ENCODE measurements around the gene DNHD1.
A peak's percentile ranks its signal among the peaks of the same experiment; 100 is the strongest.

Gene DNHD1, protein sequence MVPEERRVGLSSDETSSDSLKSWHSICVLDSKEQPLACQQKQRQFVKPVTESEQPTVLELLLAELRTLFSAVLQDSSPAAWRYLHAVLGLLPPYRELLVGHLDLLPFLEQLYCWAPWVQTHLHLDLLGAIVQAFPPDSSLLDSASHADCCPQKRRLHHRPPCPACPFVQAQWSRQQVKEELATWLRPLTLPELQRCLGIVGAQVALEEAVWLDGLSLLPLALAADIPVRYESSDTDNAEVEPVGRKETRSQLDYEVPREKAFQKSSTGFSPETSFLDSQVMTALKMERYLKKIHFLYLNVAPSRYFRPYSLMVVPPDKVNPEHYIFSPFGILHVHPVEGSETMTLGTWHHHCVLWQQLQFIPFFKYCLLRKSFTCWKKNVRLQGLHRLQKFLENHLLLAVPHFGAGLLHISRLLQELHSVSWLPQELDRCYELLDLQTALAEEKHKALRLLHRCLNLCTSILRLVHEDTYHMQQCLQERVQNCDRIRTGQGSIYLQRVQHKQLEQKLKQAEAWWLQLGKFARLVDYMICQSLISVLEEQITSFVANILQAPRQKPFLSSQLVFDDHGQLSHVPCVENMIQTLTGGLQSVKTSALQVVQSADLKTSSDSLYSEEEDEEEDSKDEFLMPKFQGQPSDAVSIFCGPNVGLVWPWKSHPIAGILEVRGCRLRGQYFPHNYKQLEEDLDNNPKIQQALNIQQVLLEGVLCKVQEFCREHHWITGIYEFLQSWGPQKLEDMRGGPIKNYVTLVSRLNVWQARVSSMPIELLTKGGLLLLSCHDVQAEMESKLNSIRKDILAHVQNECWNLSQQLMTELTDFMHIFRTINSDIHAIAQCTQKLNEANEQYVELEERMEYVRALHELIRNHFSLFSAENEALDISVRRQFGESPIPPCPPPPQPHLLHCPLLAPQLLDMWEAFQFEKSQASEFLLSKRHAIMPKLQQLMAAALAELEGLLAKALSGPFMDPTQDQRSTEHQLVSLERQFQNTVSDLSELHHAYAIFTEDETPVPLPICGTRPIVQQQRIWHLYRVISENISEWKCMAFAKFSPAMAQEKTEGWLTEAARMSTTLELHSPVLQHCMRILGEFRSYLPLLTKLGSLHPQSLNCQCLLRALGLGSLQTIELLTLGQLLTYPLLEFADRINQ (N-terminal part only)

DNA sequence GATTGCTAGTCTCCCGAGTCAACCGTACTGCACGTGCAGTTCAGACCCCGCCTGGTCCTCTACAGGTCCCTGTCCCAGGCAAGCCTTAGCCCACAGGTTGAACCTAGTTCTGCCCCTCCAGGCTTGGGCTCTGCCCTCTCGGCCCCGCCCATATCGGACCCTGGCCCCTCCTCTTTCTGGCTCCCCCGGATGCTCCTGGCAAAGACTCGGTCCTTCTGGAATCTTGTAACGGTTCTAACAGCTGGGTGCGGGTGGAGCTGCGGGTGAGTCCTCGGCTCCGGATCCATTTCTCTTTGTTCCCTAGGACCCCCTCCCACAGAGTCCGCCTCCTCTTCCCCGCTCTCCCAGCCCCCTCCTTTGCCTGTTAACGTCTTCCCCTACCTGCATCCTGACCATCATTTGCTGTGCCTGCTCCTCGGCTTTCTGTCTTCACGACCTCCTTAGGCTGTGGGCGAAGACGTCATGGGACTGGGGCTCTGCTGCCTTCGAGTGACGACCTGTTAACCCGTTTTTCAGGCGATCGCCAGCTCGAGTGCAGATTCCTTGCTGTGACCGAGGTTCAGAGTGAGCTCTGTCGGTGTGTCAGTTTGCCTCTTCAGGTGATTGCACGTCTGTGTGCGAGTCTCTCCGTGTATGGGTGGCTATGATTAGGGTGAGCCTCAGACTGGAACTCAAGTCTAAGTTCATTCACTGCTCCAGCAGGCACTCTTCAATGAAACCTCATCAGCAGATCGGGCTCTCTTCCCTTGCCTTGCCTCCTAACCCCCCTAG, at the start of gene DNHD1:
DNHD1 (plus strand) TSS at position 212 of the 771 bp plus-strand sequence. CDS start 936 bp downstream, outside the sequence.
- DNase-seq: no peak

DNA sequence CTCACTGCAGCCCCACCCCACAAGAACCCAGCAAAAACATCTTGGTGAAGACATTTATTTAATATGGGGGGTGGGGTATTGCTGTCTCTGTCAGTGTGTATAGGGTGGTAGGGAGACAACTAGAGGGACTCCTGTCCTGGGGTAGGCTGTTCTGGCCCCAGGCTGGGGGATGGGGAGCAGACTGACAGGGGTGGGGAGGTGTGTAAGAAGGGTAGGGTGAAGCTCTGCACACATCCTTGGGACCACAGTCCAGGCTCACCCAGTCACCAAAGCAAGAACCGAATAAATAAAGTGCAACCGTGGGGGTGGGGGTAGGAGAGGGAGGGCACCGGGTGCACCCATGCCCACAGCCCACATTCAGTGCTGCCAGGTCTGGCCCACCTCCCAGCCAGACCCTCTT, 48.5 kb upstream of the DNHD1 start:
- DNase-seq: no peak

DNA sequence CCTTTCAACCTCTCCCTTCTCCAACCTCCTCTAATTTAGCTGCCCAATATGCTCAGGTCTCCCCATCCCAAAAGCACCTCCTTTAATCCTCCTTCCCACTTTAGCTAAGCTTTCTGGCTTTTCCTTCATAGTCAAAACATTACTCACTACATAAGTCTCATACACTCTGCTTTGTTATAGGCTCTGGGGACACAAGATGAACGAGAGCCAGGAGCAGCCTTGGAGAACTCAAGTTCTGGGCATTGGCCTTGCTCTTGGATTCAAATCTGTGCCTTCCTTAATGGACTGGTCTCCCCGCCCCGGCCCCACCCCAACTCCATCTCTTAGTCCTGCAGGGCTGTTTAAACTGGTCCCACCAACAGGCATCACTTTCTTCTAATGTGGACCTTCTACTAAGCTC, 44.9 kb upstream of the DNHD1 start:
- DNase-seq: no peak

DNA sequence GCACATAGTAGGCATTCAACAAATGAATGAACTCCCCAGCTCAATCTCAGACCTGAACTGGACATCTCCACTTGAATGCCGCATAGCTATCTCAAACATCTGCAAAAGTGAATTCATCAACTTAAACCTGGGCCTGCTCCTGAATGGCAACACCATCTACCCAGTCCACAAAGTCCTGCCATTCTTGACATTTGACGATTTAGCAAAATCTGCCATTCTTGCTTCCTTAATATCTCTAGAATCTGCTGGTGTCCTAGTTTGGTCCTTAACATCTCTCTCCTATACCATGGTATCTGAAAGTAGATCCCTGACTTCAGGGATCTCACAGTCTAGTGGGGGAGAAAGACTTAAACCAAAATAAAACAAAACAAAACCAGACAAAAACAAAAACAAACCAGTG, 43.9 kb upstream of the DNHD1 start:
- no peak for DNase-seq

DNA sequence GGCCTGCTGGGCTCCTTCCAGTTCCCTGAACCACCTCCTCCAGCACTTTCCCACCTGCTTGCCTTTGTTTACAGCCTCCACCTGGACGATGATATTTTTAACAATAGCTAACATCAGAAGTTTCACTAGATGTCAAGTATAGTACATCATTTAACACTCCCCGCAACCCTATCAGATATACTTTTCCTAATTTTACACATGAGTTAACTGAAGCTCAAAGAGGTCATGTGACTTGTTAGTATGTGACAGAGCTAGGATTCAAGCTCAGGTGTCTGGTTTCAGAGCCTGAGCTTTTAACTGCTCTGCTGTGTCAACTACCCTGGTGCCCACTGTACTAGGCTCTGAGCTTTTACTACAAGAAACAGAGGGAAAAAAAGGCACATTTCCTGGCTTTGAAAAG, 42.0 kb upstream of the DNHD1 start:
- DNase-seq: no peak

DNA sequence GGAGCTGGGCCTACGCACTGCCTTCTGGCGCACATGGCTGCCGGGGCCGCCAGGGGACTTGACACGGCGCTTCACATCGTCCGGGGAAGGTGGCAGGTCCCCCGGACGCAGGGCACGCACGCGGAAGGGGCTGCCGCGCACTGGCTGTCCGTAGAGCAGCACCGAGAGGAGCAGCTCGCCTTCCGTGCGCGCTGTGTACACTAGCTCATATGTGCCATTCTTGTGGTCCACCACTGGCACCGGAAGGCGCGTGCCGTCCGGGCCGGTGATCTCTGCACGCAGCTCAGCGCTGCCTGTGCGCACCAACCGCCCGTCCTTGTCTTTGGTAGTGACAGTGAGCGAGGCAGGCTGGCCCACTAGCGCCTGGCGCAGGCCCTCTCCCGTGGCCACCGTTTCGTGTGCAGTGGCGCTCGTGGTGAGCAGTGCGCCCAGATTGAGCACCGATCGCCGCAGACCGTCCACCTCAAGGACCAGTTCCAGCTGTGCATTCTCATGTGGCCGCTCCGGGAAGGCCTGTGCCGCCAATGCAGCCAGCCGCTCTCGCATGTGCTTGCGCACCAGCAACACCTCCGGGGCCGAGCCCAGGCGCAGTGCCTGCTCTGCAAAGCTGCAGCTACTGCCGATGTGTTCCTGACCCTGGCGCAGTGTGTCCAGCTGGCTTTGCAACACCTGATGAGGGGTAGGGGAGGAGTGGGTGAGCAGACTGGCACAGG, 40.6 kb upstream of the DNHD1 start:
- DNase-seq: no peak

DNA sequence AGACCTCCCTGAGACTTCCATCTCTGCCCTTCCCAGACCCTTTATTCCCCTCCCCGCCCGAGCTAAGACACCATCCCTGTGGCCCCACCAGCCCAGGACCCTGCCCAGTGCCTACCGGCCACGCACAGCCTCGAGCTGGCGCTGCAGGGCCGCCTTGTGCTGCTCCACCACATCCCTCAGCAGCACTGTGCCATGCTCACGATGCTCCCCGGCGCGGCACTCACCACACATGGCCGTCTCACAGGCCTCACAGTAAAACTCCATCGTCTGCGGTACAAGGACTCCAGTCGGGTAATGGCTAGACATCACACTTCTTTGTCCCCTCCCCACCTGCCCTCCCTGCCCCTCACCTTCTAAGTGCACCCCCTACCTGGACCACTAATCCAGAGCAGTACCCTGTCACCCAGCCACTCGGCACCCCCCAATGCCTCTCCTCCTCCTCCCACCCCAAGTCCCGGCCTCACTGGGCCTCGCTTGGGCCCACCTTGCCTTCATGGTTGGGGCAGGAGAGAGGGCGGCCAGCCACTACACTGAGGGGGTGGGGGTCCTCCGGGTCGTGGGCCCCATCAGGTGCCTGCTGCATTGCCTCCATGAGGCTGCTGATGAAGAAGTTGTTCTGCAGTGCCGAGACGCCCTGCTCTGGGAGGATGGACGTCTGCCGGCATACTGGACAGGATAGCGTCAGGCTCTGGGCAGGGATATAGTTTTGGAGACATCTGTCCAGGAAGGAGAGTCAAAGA, 39.3 kb upstream of the DNHD1 start:
- DNase-seq: no peak

DNA sequence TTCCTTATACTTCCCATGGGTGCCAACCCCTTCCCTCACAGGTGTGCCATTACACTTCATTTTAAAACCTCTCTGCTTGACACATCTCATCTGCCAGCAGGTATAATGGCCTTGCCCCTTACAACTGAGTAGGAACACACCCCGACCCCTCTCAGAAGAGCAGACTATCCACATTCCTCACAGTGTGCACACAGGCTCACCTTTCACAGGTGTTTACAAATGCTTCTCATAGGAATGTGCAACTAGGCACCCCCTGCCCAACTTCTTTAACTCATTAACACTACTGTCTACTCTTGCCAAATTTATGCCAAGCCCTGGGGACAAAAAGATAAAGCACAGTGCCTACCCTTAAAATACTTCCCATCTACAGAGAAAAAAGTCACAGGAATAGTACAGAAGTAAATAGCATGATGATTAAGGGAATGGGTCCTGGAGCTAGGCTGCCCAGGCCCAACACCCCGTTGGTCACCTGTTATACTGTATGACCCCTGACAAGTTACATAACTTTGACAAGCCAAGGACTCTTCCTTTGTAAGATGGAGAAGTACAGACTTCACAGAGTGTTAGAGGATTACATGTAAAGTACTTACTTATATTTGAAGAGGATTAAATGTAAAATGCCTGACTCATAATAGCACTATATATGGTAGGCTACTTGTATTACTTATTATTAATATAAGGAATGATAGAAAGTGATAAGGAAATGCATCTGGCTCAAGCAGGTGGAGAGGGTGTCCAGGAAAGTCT, 38.6 kb upstream of the DNHD1 start:
- no peak for DNase-seq

DNA sequence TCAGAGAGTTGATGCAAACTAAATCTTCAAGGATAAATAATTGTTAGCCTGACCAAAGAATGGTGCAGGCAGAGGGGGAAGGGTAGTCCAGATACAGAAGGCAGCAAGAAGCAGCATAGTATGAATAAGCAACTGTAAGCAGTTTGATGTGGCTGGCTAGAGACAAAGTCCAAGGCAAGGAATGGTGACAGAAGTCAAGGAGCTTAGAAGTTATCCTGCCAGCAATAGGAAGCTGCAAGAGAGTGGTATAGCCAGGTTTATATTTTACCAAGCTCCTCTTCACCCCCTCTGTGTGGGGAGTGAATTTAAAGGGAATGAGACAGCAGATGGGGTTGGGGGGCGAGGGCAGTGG, 38.0 kb upstream of the DNHD1 start:
- no peak for DNase-seq

DNA sequence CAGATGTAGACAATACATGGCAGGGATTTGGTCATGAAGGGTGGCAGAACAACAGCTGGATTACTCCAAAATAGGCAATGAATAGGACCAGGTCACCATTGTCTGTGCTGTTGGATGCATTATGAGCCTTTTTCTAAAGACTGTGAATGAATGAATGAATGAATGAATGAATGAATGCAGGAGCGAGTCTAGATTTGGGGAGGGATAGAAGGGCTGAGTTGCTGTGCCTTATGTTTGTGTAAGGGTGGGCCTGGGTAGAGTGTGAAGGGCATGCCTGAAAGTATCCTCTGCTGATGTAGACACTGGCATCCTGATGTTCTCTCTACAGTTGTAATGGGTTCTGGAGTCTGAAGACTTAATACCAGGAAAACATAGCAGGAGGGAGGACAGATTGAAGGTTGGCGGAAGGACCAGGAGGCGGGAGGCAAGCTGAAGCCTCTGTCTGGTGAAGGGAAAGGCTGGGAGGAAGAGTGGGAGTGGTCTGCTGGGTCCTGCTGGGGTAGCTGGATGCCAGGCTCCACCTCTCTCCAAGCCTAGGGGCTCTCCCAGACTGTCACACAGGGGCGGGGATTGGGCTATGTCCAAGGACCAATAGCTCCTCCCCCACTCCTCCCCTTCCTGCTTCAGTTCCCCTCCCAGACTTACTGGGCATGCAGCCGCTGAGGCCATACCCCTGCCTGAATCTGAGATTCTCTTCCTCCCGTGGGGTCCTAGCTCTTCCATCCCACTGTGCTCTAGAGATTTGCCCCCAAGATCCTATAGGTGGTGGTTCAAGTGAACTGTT, 28.2 kb upstream of the DNHD1 start:
- peak; percentile 34 to 45 for DNase-seq

DNA sequence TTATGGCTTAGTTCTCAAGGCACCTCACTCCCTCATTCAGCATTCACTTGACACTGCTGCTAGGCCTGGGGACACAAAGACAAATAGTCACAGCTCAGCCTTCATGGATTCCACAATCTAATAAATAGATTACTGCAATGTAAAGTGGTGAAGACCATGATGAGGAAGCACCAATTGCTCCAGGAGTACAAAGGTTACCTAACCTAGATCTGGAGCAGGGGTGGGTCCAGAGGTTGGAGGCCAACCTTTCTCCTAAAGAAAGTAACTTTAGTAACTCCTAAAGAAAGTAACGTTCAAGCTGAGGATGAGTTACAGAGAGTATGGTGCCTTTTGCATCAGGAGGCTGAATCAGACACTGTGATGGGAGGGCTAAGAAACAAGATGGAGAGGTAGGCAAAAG, 27.5 kb upstream of the DNHD1 start:
- no peak for DNase-seq

DNA sequence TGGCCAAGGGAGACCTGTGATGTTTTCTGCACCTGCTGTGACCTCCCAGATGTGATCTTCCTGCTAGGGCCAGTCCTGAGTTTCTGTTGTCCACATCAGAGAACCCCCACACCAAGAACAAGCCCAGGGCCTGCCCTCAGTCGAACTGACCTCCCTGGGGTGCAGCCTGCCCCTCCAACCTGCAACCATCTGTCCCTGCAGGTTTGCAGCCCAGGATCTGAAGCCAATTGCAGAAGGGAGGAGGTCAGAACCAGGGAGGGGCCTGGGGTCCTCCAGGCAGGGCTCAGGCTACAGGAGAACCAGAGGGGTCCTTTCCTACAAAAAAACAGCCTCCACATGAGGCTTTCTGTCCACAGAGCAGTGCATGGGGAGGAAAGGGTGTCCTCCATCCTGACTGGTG, 24.1 kb upstream of the DNHD1 start:
- no peak for DNase-seq

DNA sequence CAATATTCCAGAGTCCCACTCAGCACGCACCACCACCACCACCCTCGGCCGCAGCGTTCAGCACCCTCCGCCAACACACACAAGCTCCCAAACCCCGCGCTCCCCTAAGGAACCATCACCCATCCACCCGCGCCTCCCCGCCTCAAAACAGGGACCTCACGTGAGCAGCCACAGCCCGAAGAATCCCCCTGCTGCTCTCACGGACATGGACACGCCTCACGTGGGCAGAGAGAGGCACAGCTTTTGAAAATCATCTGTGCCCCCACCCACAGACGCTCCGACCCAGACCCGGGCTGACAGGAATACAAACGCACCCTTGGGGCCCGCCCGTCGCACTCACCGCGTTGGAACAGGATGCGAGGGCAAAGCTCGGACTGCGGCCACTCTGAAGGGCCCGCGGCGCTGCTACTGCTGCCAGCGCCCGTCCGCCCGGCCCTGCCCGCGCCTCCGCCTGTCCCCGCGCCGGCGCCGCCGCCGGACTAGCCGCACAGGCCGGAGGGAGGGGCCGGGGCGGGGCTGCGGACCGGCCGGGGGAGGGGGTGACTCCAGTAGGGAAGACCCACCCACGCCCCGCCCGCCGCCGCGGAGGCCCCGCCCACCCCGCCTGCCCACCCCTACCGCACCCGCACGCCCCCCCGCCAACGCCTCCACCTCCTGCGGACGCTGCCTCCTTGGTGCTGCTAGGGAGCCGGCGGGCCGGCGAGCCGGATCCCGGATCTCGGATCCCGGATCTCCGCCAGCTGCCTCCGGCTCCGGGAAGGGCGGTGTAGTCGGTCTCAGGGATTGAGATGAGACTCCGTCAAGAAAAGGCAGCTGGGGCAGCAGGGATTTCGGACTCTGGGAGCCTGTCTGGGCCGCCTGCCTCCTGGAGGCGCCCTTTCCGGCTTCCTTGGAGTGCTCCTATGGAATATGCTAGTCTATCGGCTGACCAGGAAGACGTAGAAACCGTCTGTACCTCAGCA, 23.3 kb upstream of the DNHD1 start, which contains the start of gene TRIM3:
TRIM3 (minus strand) TSS at position 491 of the 962 bp plus-strand sequence. CDS start 8,246 bp downstream, outside the sequence.
- DNase-seq: peak; percentile 85 to 91

DNA sequence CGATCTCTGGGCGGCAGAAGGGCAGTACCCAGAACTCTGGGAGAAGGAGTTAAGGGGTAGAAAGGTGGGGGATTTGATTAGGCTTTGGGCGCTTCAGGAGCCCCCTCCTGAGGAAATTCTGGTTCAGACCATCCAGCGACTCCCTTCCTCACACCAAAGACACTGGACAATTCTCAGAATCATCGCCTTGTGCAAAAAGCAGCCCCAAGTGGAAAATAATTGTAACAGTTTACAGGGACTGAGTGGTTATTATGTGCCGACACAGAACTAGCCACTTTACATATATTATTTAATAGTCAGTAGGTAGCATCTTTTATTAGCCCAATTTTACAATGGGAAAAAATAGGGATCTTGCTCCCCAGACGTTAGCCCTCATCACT, 22.7 kb upstream of the DNHD1 start:
- DNase-seq: no peak

DNA sequence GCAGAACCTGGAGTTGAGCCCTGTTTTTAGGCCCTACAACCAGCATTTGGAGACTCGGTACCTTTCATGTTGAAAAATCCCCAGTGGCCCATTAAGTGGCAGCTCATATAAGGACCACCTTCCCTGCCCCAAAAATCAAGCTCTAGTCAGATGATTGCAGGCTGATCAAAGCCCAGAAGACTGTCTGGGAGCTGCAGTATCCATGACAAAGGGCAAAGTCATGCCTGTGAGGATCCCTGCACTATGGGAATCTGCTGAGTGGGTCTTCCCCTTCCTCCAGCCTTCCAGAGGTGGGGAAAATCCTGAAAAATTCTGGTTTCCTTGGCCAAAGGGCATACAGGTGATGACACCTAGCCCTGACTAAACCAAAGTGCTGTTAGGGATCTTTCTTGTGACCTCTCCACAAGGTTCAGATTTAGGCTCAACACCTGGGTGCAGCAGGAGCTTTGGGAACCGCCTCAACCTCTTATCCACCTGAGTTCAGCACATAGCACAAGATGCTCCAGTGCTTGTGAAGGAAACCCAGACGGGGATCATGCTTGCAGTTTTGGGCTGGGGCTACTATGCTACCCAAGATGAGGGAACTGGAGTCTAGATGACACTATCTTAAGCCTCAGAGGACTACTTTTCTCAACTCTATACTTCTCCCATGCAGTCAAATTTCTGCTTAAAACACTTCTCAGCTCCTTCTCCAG, 22.1 kb upstream of the DNHD1 start:
- no peak for DNase-seq

DNA sequence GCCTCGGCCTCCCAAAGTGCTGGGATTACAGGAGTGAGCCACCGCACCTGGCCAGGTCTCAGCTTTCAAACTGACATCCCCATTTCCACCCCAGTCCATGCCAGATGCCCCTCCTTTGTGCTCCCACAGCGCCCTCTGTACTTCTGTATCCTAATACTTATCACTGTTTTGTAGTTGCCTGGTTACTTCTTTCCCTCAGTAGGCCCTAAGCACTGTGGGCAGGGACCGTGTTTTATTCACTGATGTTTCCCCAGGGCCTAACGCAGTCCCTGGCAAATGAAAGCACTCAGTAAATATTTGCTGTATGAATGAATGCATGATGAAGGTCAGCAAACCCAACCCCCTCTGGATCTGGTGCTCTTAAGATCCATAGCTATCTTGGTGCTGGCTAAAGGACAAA, 21.1 kb upstream of the DNHD1 start:
- DNase-seq: peak in 1 of 2 experiments; percentile 38

DNA sequence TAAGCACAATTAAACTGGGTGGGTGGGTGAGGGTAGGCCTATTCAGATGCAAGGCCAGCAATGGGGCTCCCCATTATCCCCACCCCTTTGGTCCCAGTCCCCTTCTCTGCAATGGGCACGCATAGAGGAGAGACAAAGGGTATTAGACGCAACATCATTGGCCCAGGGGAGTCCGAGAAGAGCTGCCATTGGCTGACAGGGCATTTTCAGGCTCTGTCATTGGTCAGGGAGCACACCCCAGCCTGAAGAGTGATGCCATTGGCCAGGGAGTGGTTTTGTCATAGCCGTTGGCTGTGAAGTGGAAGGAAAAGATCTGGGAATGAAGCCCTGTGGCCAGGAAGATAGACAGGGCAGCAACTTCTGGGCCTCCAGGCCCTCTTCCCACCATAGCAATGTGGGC, 20.5 kb upstream of the DNHD1 start:
- no peak for DNase-seq

Measured in NCI-H2081 (cell line).